ENCODE data around the gene C3orf20. TPM values are rescaled to one million over a fixed set of nuclear protein-coding genes. Genes with fewer than 3 reads are reported as not detected.
A peak's percentile ranks its signal among the peaks of the same experiment; 100 is the strongest.

C3orf20 gene
- total RNA-seq, 1 experiment from 2014 or later = not detected

- no peak for DNase-seq (ENCODE audit: low spot score)
Observed at GRCh38 chr3:14774431-14774830, 99.5 kb downstream of the C3orf20 start.

- no peak for DNase-seq (ENCODE audit: low spot score)
Observed at GRCh38 chr3:14775011-14775410, 100.1 kb downstream of the C3orf20 start.

GRCh38 chr3:14775563-14775962, 100.6 kb downstream of the C3orf20 start:
- DNase-seq (ENCODE audit: low spot score) = no peak

- no peak for DNase-seq (ENCODE audit: low spot score)
Observed at GRCh38 chr3:14779069-14779685, 104.2 kb downstream of the C3orf20 start.

- peak; percentile 27 for DNase-seq (ENCODE audit: low spot score)
Observed at GRCh38 chr3:14780927-14781507, 106.1 kb downstream of the C3orf20 start.

GRCh38 chr3:14783480-14784086, 108.6 kb downstream of the C3orf20 start:
- DNase-seq (ENCODE audit: low spot score) = no peak

- no peak for DNase-seq (ENCODE audit: low spot score)
Observed at GRCh38 chr3:14784087-14784681, 109.2 kb downstream of the C3orf20 start.

- DNase-seq (ENCODE audit: low spot score) = no peak
Observed at GRCh38 chr3:14785207-14786155, 110.5 kb downstream of the C3orf20 start.

- no peak for DNase-seq (ENCODE audit: low spot score)
Observed at GRCh38 chr3:14786369-14786768, 111.4 kb downstream of the C3orf20 start.

GRCh38 chr3:14787630-14788029, 112.7 kb downstream of the C3orf20 start:
- DNase-seq (ENCODE audit: low spot score) = no peak

- DNase-seq (ENCODE audit: low spot score) = no peak
Observed at GRCh38 chr3:14788644-14789043, 113.7 kb downstream of the C3orf20 start.

GRCh38 chr3:14789221-14789620, 114.3 kb downstream of the C3orf20 start:
- DNase-seq (ENCODE audit: low spot score) = no peak

GRCh38 chr3:14789640-14790285, 114.8 kb downstream of the C3orf20 start:
- DNase-seq (ENCODE audit: low spot score) = no peak

- peak; percentile 50 for DNase-seq (ENCODE audit: low spot score)
Observed at GRCh38 chr3:14791343-14791945, 116.5 kb downstream of the C3orf20 start.

GRCh38 chr3:14792691-14793121, 117.8 kb downstream of the C3orf20 start:
- no peak for DNase-seq (ENCODE audit: low spot score)

- no peak for DNase-seq (ENCODE audit: low spot score)
Observed at GRCh38 chr3:14793126-14793857, 118.4 kb downstream of the C3orf20 start.

- DNase-seq (ENCODE audit: low spot score) = no peak
Observed at GRCh38 chr3:14793858-14794234, 118.9 kb downstream of the C3orf20 start.

GRCh38 chr3:14794435-14794834, 119.5 kb downstream of the C3orf20 start:
- DNase-seq (ENCODE audit: low spot score) = no peak

GRCh38 chr3:14795996-14796395, 121.1 kb downstream of the C3orf20 start:
- no peak for DNase-seq (ENCODE audit: low spot score)

- DNase-seq (ENCODE audit: low spot score) = no peak
Observed at GRCh38 chr3:14796403-14797077, 121.6 kb downstream of the C3orf20 start.

All from H4 (cell line).